ENCODE results near the gene NHLRC2.

DNA sequence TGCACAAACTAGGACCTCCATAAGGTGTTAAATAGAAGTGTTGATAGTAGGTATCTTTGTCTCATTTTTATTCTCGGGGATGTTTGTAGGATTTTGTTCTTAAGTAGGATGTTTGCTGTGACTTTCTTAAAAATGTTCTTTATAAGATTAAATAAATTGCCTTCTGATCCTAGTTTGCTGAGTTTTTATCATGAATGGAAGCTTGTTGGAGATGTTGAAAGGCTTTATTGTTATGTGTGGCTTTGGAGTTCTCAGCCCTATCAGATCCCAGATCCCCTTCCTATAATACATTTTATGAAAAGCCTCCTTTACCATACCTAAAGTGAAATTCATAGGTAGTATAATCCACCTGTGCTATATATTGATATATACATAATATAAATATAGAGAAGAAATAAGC lies 40.1 kb downstream of the NHLRC2 start:
- TF ChIP-seq POLR2A (IDR thresholded peaks at IDR 0.05) (no peak), EP300 (IDR thresholded peaks at IDR 0.05) (no peak), POLR2AphosphoS5 (IDR thresholded peaks at IDR 0.05) (no peak)
- TF ChIP-seq, protein P1, sequence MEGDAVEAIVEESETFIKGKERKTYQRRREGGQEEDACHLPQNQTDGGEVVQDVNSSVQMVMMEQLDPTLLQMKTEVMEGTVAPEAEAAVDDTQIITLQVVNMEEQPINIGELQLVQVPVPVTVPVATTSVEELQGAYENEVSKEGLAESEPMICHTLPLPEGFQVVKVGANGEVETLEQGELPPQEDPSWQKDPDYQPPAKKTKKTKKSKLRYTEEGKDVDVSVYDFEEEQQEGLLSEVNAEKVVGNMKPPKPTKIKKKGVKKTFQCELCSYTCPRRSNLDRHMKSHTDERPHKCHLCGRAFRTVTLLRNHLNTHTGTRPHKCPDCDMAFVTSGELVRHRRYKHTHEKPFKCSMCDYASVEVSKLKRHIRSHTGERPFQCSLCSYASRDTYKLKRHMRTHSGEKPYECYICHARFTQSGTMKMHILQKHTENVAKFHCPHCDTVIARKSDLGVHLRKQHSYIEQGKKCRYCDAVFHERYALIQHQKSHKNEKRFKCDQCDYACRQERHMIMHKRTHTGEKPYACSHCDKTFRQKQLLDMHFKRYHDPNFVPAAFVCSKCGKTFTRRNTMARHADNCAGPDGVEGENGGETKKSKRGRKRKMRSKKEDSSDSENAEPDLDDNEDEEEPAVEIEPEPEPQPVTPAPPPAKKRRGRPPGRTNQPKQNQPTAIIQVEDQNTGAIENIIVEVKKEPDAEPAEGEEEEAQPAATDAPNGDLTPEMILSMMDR (IDR thresholded peaks at IDR 0.05), result no peak

Measured in sigmoid colon (tissue), 4 donors.